B cell (primary cell): ENCODE results near the gene ZBTB25. TPM values are rescaled to one million over a fixed set of nuclear protein-coding genes. Genes with fewer than 3 reads are reported as not detected.

ENCODE experiments used
- ATAC-seq: fragments of 200-7000 bp; cut with Tn5 transposase; one replicate; pipeline ENCODE4 v1.10.0; 2021; ENCODE audit warnings: low read depth, mild to moderate bottlenecking, moderate number of reproducible peaks, moderate library complexity
- CTCF ChIA-PET: fragments of 350-600 bp; sonication (Branson Sonifier 250); formaldehyde crosslinking; loops from one replicate; lab custom pipeline; 2021; ENCODE audit warnings: antibody characterized with exemption, inconsistent platforms; lab: Charles Lee
- POLR2A ChIA-PET: fragments of 350-600 bp; sonication (Branson Sonifier 250); formaldehyde crosslinking; loops from one replicate; lab custom pipeline; 2021; ENCODE audit warnings: antibody characterized with exemption; lab: Charles Lee
- DNase-seq: peaks from one replicate; pipeline ENCODE4 v3.0.0; 2013
- H2AFZ ChIP-seq: 2 replicates; pipeline ENCODE4 v1.6.1; 2012; ENCODE audit warnings: mild to moderate bottlenecking, low read depth, low read length; ENCODE audit not compliant: insufficient read depth, poor library complexity, severe bottlenecking
- H3K27ac ChIP-seq, 2 donors: 1 replicate in 1 of 2; 2 replicates in 1 of 2; pipeline ENCODE4 v1.5.1; 2012 to 2013; ENCODE audit warnings: low read length in 2 of 2, mild to moderate bottlenecking in 2 of 2, moderate library complexity in 1 of 2
- H3K27me3 ChIP-seq, 4 experiments: fragments of 200-600 bp in 1 of 4; sonication (generic) in 1 of 4; replicated peaks in 1 of 4; 1 replicate in 2 of 4; 2 replicates in 2 of 4; pipeline versions ENCODE4 v1.6.1 to v1.7.0; 2013 to 2016; ENCODE audit warnings: low read length in 3 of 4, mild to moderate bottlenecking in 2 of 4, mixed read lengths in 1 of 4, moderate library complexity in 1 of 4; ENCODE audit not compliant: insufficient read depth in 4 of 4, control insufficient read depth in 3 of 4; ENCODE audit errors: control extremely low read depth in 1 of 4
- H3K36me3 ChIP-seq, 2 experiments: replicated peaks in 1 of 2; 1 replicate in 1 of 2; 2 replicates in 1 of 2; pipeline versions ENCODE4 v1.6.1 to v1.7.1; 2013; ENCODE audit warnings: low read length in 1 of 2; ENCODE audit not compliant: insufficient read depth in 2 of 2, control insufficient read depth in 1 of 2; ENCODE audit errors: control extremely low read depth in 1 of 2, extremely low read depth in 1 of 2
- H3K4me1 ChIP-seq, 2 donors: fragments of 200-600 bp in 1 of 2; sonication (generic) in 1 of 2; 1 replicate in 1 of 2; 2 replicates in 1 of 2; pipeline versions ENCODE4 v1.5.1 to v1.6.1; 2013 to 2017; ENCODE audit warnings: low read length in 2 of 2; ENCODE audit not compliant: control insufficient read depth in 2 of 2, insufficient read depth in 2 of 2
- H3K4me2 ChIP-seq: replicated peaks from 2 replicates; pipeline ENCODE3; 2012; ENCODE audit warnings: mild to moderate bottlenecking, low read depth, low read length; ENCODE audit not compliant: poor library complexity, severe bottlenecking
- H3K4me3 ChIP-seq, 5 experiments: fragments of 200-600 bp in 1 of 5; sonication (generic) in 1 of 5; 1 replicate in 3 of 5; 2 replicates in 2 of 5; pipeline versions ENCODE4 v1.5.1 to v1.7.0; 2011 to 2016; ENCODE audit warnings: low read length in 4 of 5, mild to moderate bottlenecking in 4 of 5, low read depth in 2 of 5, control low read depth in 1 of 5, moderate library complexity in 1 of 5; ENCODE audit not compliant: insufficient read depth in 1 of 5; ENCODE audit errors: control extremely low read depth in 1 of 5, extremely low read depth in 1 of 5
- H3K79me2 ChIP-seq: fragments of 200-600 bp; sonication (generic); one replicate; pipeline ENCODE4 v1.6.0; 2016; ENCODE audit warnings: low read length; ENCODE audit not compliant: control insufficient read depth, insufficient read depth
- H3K9ac ChIP-seq: fragments of 200-600 bp; sonication (generic); 2 replicates; pipeline ENCODE4 v1.6.1; 2017; ENCODE audit warnings: mild to moderate bottlenecking, low read length, moderate library complexity
- H3K9me3 ChIP-seq, 3 donors: one replicate each; pipeline versions ENCODE4 v1.6.1 to v1.7.1; 2013; ENCODE audit warnings: low read length in 2 of 3; ENCODE audit not compliant: control insufficient read depth in 2 of 3, insufficient read depth in 1 of 3; ENCODE audit errors: control extremely low read depth in 1 of 3
- H4K20me1 ChIP-seq: 2 replicates; pipeline ENCODE4 v1.6.0; 2012; ENCODE audit warnings: mild to moderate bottlenecking, low read length; ENCODE audit not compliant: insufficient read depth, control insufficient read depth, poor library complexity, severe bottlenecking
- H3K27ac Mint-ChIP-seq: one replicate; pipeline ENCODE4 v1.8.0; 2021; ENCODE audit warnings: mixed read lengths
- H3K27me3 Mint-ChIP-seq: one replicate; pipeline ENCODE4 v1.8.0; 2021; ENCODE audit warnings: mixed read lengths
- H3K4me1 Mint-ChIP-seq: one replicate; pipeline ENCODE4 v1.8.0; 2021; ENCODE audit warnings: mixed read lengths
- H3K4me3 Mint-ChIP-seq: one replicate; pipeline ENCODE4 v1.8.0; 2021; ENCODE audit warnings: mixed read lengths
- H3K9me3 Mint-ChIP-seq: one replicate; pipeline ENCODE4 v1.8.0; 2022; ENCODE audit warnings: mixed read lengths; ENCODE audit not compliant: insufficient read depth
- EZH2 ChIP-seq: IDR thresholded peaks from 2 replicates; pipeline ENCODE4 v1.6.1; 2012; ENCODE audit warnings: borderline replicate concordance, low read depth, mild to moderate bottlenecking, moderate library complexity, low read length; ENCODE audit not compliant: insufficient read depth, poor library complexity, severe bottlenecking
- WGBS: methylation state at CpG from one replicate; pipeline ENCODE4 v1.1.5; 2013; ENCODE audit warnings: missing lambda C conversion rate; ENCODE audit not compliant: insufficient coverage; 5-methylcytosine and 5-hydroxymethylcytosine counted together
- intact Hi-C: fragments of 100-400 bp; cut with micrococcal nuclease; formaldehyde crosslinking; loops from one replicate; pipeline ENCODE4 v1.10.0; 2022
- polyA minus RNA-seq: library from RNA; depleted of rRNA, polyadenylated mRNA; stranded (reverse); fragments of >200 nt; gene quantifications from 2 replicates; pipeline ENCODE4 v1.2.3, GENCODE V29; 2012
- polyA plus RNA-seq: library from polyadenylated mRNA; depleted of rRNA; stranded (reverse); fragments of >200 nt; gene quantifications from 2 replicates; pipeline ENCODE4 v1.2.3, GENCODE V29; 2012
- total RNA-seq, 2 donors: library from RNA; stranded (reverse); fragments of 120-200 nt in 1 of 2; gene quantifications; 1 replicate in 1 of 2; 2 replicates in 1 of 2; pipeline versions ENCODE4 v1.2.3 to v1.2.4, GENCODE V29; 2013 to 2022
- TF ChIP-seq, protein P1 (sequence below): fragments of 200-600 bp; IDR thresholded peaks from one replicate; pipeline ENCODE4 v1.8.0; 2022; ENCODE audit warnings: antibody characterized with exemption, mild to moderate bottlenecking

ZBTB25 gene, protein sequence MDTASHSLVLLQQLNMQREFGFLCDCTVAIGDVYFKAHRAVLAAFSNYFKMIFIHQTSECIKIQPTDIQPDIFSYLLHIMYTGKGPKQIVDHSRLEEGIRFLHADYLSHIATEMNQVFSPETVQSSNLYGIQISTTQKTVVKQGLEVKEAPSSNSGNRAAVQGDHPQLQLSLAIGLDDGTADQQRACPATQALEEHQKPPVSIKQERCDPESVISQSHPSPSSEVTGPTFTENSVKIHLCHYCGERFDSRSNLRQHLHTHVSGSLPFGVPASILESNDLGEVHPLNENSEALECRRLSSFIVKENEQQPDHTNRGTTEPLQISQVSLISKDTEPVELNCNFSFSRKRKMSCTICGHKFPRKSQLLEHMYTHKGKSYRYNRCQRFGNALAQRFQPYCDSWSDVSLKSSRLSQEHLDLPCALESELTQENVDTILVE
- total RNA-seq (45.7 and 51.0 TPM in 2 replicates), polyA plus RNA-seq (19.8 and 20.8 TPM in 2 replicates), polyA minus RNA-seq (31.6 and 32.7 TPM in 2 replicates)
- 19.1 TPM for total RNA-seq (2013)

GRCh38 chr14:64503434-64504309 is at the start of gene ZBTB25:
TSS of gene ZBTB25 (minus strand) at chr14:64503838. CDS start at chr14:64490533, 13,305 bp downstream.
- ChIA-PET CTCF (interaction anchor here (0.9 to 3.1 kb wide), 11 partner anchors 8 to 165 kb away, joined by 3 to 42 read pairs (median 4); partner anchors contain the start of gene HSPA2), POLR2A (interaction anchor here (0.6 to 3.4 kb wide), 14 partner anchors 12 to 862 kb away, joined by 3 to 28 read pairs (median 6); partner anchors contain the start of genes AKAP5, HSPA2, MTHFD1 and WDR89)
- ATAC-seq: peak; percentile 64
- Histone ChIP-seq H3K4me1 (peaks cover 63 to 65% of the 10 kb centered on the region in 2 donors), H3K79me2 (peaks cover 81% of the 10 kb centered on the region), H3K4me2 (peak within 1 kb of the TSS; percentile 86), H3K36me3 (peaks cover 0 to 4% of the 10 kb centered on the region in 2 experiments), H3K4me3 (peak within 1 kb of the TSS; percentile 87 to 98 (median 95)), H2AFZ (peak within 1 kb of the TSS; percentile 74), H3K9me3 (no peaks in the 10 kb centered on the region), H3K9ac (peak within 1 kb of the TSS; percentile 95), H3K27me3 (no peaks in the 10 kb centered on the region), H4K20me1 (peaks cover 38% of the 10 kb centered on the region), H3K27ac (peak within 1 kb of the TSS; percentile 99 to 100)
- H3K27me3 Mint-ChIP-seq: no peaks in the 10 kb centered on the region
- intact Hi-C loops: loop anchor here (1.0 to 5.0 kb wide), 12 partner anchors 8 to 909 kb away; partner anchors contain the start of genes CHURC1, FUT8, HSPA2 and MTHFD1
- peaks cover 61% of the 10 kb centered on the region for H3K4me1 Mint-ChIP-seq
- WGBS: under 1% methylated on average over 87 of the region's 87 CpGs
- H3K9me3 Mint-ChIP-seq: no peaks in the 10 kb centered on the region
- TF ChIP-seq, protein P1, sequence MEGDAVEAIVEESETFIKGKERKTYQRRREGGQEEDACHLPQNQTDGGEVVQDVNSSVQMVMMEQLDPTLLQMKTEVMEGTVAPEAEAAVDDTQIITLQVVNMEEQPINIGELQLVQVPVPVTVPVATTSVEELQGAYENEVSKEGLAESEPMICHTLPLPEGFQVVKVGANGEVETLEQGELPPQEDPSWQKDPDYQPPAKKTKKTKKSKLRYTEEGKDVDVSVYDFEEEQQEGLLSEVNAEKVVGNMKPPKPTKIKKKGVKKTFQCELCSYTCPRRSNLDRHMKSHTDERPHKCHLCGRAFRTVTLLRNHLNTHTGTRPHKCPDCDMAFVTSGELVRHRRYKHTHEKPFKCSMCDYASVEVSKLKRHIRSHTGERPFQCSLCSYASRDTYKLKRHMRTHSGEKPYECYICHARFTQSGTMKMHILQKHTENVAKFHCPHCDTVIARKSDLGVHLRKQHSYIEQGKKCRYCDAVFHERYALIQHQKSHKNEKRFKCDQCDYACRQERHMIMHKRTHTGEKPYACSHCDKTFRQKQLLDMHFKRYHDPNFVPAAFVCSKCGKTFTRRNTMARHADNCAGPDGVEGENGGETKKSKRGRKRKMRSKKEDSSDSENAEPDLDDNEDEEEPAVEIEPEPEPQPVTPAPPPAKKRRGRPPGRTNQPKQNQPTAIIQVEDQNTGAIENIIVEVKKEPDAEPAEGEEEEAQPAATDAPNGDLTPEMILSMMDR: no peak
- TF ChIP-seq EZH2: no peak
- peak; percentile 99 for DNase-seq
- peak within 1 kb of the TSS; percentile 100 for H3K27ac Mint-ChIP-seq
- peak within 1 kb of the TSS; percentile 95 for H3K4me3 Mint-ChIP-seq
